Measurements from ENCODE around the gene DNAJC11. TPM values are rescaled to one million over a fixed set of nuclear protein-coding genes. Genes with fewer than 3 reads are reported as not detected.

Gene DNAJC11
- total RNA-seq, 1 experiment from 2014 or later: 75.6 TPM

DNA sequence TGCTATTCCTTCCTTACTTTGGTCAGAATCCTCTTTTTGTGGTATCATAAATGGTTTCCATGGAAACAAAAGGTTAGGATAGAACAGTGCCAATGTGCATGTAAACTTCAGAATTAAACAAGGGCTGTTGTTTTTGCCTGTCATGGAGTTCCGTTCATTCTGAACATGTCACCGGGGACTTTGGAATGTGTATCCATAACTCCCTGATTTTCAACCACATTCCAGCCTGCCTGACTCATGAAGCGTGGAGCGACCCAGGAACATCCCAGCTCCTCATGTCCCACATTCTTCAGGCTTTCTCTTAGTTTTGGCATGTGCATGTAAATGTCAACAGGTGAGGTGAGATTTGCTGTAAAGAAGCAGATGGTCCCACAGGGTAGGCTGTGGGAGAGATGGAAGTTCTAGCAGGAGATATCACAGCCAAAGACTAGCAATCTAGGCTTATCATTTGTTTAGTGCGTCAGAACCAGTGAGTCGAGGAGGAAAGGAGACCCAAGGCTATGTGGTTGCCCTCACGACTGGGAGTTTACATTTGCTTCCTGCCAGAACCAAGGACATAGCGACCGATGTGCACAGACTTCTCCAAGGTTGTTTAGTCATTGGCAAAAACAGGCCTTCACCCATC, 23.0 kb upstream of the DNAJC11 start:
- peak overlapping the region; percentile 50 for H3K4me2 ChIP-seq (ENCODE audit: low read length)
- TF ChIP-seq, protein P1, sequence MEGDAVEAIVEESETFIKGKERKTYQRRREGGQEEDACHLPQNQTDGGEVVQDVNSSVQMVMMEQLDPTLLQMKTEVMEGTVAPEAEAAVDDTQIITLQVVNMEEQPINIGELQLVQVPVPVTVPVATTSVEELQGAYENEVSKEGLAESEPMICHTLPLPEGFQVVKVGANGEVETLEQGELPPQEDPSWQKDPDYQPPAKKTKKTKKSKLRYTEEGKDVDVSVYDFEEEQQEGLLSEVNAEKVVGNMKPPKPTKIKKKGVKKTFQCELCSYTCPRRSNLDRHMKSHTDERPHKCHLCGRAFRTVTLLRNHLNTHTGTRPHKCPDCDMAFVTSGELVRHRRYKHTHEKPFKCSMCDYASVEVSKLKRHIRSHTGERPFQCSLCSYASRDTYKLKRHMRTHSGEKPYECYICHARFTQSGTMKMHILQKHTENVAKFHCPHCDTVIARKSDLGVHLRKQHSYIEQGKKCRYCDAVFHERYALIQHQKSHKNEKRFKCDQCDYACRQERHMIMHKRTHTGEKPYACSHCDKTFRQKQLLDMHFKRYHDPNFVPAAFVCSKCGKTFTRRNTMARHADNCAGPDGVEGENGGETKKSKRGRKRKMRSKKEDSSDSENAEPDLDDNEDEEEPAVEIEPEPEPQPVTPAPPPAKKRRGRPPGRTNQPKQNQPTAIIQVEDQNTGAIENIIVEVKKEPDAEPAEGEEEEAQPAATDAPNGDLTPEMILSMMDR (IDR thresholded peaks at IDR 0.05 in 2 of 3, conservative IDR thresholded peaks at IDR 0.05 in 1 of 3; ENCODE audit: borderline replicate concordance in 1 of 3, insufficient read depth in 1 of 3, low read depth in 2 of 3, low read length in 2 of 3): no peak
- TF ChIP-seq EZH2 (IDR thresholded peaks at IDR 0.05) (no peak), JUND (IDR thresholded peaks at IDR 0.05) (no peak), CEBPB (IDR thresholded peaks at IDR 0.05; ENCODE audit: low read depth) (no peak), ZNF274 (IDR thresholded peaks at IDR 0.05; ENCODE audit: low read depth, low read length) (no peak), YY1 (IDR thresholded peaks at IDR 0.05; ENCODE audit: extremely low read depth, insufficient replicate concordance, low read depth, low read length) (no peak), CBX3 (IDR thresholded peaks at IDR 0.05; ENCODE audit: low read depth) (no peak), FOSL1 (IDR thresholded peaks at IDR 0.05; ENCODE audit: low read depth) (no peak), SRF (IDR thresholded peaks at IDR 0.05; ENCODE audit: low read depth) (no peak)
- ATAC-seq (peak; percentile 35; the same call in 1 of the 2 replicates), DNase-seq (ENCODE audit: low read depth, low spot score) (no peak)
- peak overlapping the region; percentile 64 for H2AFZ ChIP-seq (ENCODE audit: low read depth, low read length, poor library complexity, severe bottlenecking)
- no peaks in the 10 kb centered on the region for H3K27me3 ChIP-seq (ENCODE audit: insufficient read depth, low read length)
- no peak overlapping the region for H3K4me3 ChIP-seq (replicated peaks in 1 of 2; ENCODE audit: low read depth in 1 of 2, low read length in 2 of 2)
- POLR2A ChIA-PET: no interaction called here
- RAD21 ChIA-PET (ENCODE audit: low non-redundant PET in 1 of 2, low total read pairs in 2 of 2, uncharacterized antibody in 2 of 2, unreplicated experiment in 2 of 2): no interaction called here
- no peaks in the 10 kb centered on the region for H3K9me2 ChIP-seq (ENCODE audit: insufficient read depth)
- CTCF ChIA-PET: no interaction called here
- intact Hi-C loops (cut with micrococcal nuclease): loop anchor here (10.0 kb wide), 1 partner anchor 920 kb away; no protein-coding TSS in a partner anchor
- H4K20me1 ChIP-seq (ENCODE audit: insufficient read depth): no peaks in the 10 kb centered on the region
- no peaks in the 10 kb centered on the region for H3K36me3 ChIP-seq (ENCODE audit: control insufficient read depth in 1 of 2, insufficient read depth in 2 of 2, low read length in 2 of 2)
- H3K9me3 ChIP-seq (ENCODE audit: control insufficient read depth in 1 of 2, insufficient read depth in 1 of 2, low read depth in 1 of 2, low read length in 2 of 2): no peaks in the 10 kb centered on the region
- no peaks in the 10 kb centered on the region for H3K79me2 ChIP-seq (ENCODE audit: insufficient read depth, low read length)
- H3K4me1 ChIP-seq (ENCODE audit: control insufficient read depth in 1 of 2, insufficient read depth in 2 of 2, low read length in 2 of 2): peaks cover 2 to 21% of the 10 kb centered on the region in 2 experiments; a peak in 2 of 4 replicates
- no peak overlapping the region for H3K9ac ChIP-seq (ENCODE audit: low read length)
- no peak overlapping the region for H3K27ac ChIP-seq (ENCODE audit: low read depth, low read length)
- BruUV-seq (replicated peaks): no TSS peak

All from HCT116 (cell line).